Measurements from ENCODE around the gene GRK6. TPM values are rescaled to one million over a fixed set of nuclear protein-coding genes. Genes with fewer than 3 reads are reported as not detected.

Gene GRK6
- polyA plus RNA-seq, 4 donors, result 17.0 to 29.5 (median 24.4) TPM

DNA sequence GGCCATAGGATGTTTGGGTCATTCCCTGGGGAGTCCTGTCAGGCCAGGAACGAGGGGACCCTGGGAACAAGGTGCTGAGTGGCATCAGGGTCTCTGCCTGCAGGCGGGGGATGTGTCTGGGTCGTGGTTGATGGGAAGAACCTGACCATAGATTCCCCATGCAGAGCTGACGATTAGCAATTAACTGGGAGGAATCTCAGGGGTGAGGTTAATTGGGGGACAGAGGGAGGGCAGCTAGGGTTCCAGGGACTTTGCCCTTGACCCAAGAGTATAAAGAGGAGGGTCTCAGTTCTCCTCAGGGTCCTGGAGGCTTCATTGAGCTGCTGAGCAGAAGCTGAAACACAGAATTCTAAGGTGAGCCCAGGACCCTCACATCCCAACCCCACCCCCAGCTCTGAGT lies 42.3 kb upstream of the GRK6 start, which contains the start of gene SLC34A1:
TSS of gene SLC34A1 (plus strand) at position 301 of the 400 bp plus-strand sequence. CDS start 1,308 bp downstream, outside the sequence.
- FAIRE-seq (no peak), DNase-seq (no peak)
- Histone ChIP-seq H3K4me1 (ENCODE audit: control insufficient read depth in 3 of 3, insufficient read depth in 2 of 3, low read depth in 1 of 3, low read length in 2 of 3) (no peaks in the 10 kb centered on the region), H3K9me3 (ENCODE audit: control insufficient read depth in 2 of 2, insufficient read depth in 1 of 2, low read depth in 1 of 2, low read length in 1 of 2) (no peaks in the 10 kb centered on the region), H3K27ac (ENCODE audit: low read depth in 1 of 3, low read length in 2 of 3) (no peak within 1 kb of the TSS), H3K27me3 (ENCODE audit: control insufficient read depth in 3 of 3, insufficient read depth in 3 of 3, low read length in 3 of 3) (peaks cover 0 to 4% (median 0%) of the 10 kb centered on the region in 3 donors), H3K36me3 (ENCODE audit: control insufficient read depth in 3 of 3, insufficient read depth in 2 of 3, low read depth in 1 of 3, low read length in 3 of 3) (no peaks in the 10 kb centered on the region), H3K4me3 (ENCODE audit: low read depth in 1 of 3, low read length in 3 of 3) (no peak within 1 kb of the TSS)
- 52 to 60% (median 56%) methylated on average over 4 of the region's 4 CpGs for WGBS, 3 donors

DNA sequence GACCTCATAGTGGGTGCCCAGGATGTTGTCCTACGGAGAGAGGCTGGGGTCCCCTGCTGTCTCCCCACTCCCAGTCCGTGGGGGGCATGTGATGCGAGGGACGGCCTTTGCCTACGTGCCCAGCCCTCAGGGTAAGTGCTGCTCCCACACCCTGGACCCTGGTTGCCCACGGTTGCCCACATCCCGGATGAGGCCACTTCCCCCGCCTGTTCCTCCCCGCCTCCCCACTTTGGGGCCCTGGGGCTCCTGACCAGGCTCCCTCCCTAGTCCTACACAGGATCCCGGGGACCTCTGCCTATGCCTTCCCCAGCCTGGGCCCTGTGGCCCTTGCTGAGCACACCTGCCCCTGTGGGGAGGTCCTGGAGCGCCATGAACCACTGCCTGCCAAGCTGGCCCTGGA lies 40.8 kb upstream of the GRK6 start:
- DNase-seq (no peak), FAIRE-seq (no peak)
- 70 to 72% (median 70%) methylated on average over 5 to 11 of the region's 11 CpGs for WGBS, 3 donors
- Histone ChIP-seq H3K27ac (ENCODE audit: low read depth in 1 of 3, low read length in 2 of 3) (no peak overlapping the region), H3K4me1 (ENCODE audit: control insufficient read depth in 3 of 3, insufficient read depth in 2 of 3, low read depth in 1 of 3, low read length in 2 of 3) (no peaks in the 10 kb centered on the region), H3K9me3 (ENCODE audit: control insufficient read depth in 2 of 2, insufficient read depth in 1 of 2, low read depth in 1 of 2, low read length in 1 of 2) (no peaks in the 10 kb centered on the region), H3K36me3 (ENCODE audit: control insufficient read depth in 3 of 3, insufficient read depth in 2 of 3, low read depth in 1 of 3, low read length in 3 of 3) (no peaks in the 10 kb centered on the region), H3K4me3 (ENCODE audit: low read depth in 1 of 3, low read length in 3 of 3) (no peak overlapping the region), H3K27me3 (ENCODE audit: control insufficient read depth in 3 of 3, insufficient read depth in 3 of 3, low read length in 3 of 3) (peaks cover 0 to 4% (median 0%) of the 10 kb centered on the region in 3 donors)

DNA sequence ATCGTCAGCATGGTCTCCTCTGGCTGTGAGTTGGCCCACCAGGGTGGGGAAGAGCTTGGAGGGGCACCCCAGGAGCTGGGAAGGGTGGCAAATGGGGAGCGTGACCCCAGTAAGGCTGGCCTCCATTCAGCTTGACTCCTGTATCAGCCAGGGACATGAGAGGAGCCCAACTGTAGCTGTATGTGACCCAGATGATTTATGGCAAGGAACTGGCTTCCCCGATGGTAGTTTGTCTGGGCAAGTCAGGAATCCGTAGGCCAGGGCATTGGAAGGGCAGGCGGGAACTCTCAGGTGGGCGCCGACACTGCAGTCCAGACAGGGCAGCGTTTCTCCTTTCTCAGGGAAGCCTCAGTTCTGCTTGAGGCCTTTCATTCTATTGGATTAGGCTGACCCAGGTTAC lies 39.9 kb upstream of the GRK6 start:
- Histone ChIP-seq H3K27ac (ENCODE audit: low read depth in 1 of 3, low read length in 2 of 3) (no peak overlapping the region), H3K36me3 (ENCODE audit: control insufficient read depth in 3 of 3, insufficient read depth in 2 of 3, low read depth in 1 of 3, low read length in 3 of 3) (no peaks in the 10 kb centered on the region), H3K9me3 (ENCODE audit: control insufficient read depth in 2 of 2, insufficient read depth in 1 of 2, low read depth in 1 of 2, low read length in 1 of 2) (no peaks in the 10 kb centered on the region), H3K4me3 (ENCODE audit: low read depth in 1 of 3, low read length in 3 of 3) (no peak overlapping the region), H3K27me3 (ENCODE audit: control insufficient read depth in 3 of 3, insufficient read depth in 3 of 3, low read length in 3 of 3) (peaks cover 0 to 4% (median 0%) of the 10 kb centered on the region in 3 donors), H3K4me1 (ENCODE audit: control insufficient read depth in 3 of 3, insufficient read depth in 2 of 3, low read depth in 1 of 3, low read length in 2 of 3) (no peaks in the 10 kb centered on the region)
- DNase-seq (no peak), FAIRE-seq (no peak)
- WGBS, 3 donors, result 81 to 87% (median 85%) methylated on average over 8 of the region's 8 CpGs

DNA sequence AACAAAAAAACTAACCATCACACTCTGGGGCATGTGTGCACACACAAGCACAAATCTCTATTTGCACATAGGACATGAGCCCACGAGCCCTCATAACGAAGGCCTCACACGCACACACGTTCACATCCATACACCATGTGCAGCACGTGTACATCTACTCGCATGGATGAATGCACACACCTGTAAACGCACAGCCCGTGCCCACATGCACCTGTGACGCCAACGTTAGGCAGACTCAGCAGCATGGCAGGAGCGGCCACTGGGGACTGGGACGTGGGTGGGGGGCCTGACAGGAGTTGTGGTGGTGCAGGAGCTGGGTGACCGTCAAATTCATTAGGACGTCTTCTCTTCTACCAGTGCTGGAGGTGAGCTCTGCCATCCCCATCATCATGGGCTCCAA lies 39.1 kb upstream of the GRK6 start:
- Histone ChIP-seq H3K36me3 (ENCODE audit: control insufficient read depth in 3 of 3, insufficient read depth in 2 of 3, low read depth in 1 of 3, low read length in 3 of 3) (no peaks in the 10 kb centered on the region), H3K4me1 (ENCODE audit: control insufficient read depth in 3 of 3, insufficient read depth in 2 of 3, low read depth in 1 of 3, low read length in 2 of 3) (no peaks in the 10 kb centered on the region), H3K27me3 (ENCODE audit: control insufficient read depth in 3 of 3, insufficient read depth in 3 of 3, low read length in 3 of 3) (peaks cover 0 to 2% (median 0%) of the 10 kb centered on the region in 3 donors), H3K27ac (ENCODE audit: low read depth in 1 of 3, low read length in 2 of 3) (no peak overlapping the region), H3K4me3 (ENCODE audit: low read depth in 1 of 3, low read length in 3 of 3) (no peak overlapping the region), H3K9me3 (ENCODE audit: control insufficient read depth in 2 of 2, insufficient read depth in 1 of 2, low read depth in 1 of 2, low read length in 1 of 2) (no peaks in the 10 kb centered on the region)
- no peak for DNase-seq
- 83 to 86% (median 83%) methylated on average over 14 of the region's 14 CpGs for WGBS, 3 donors
- FAIRE-seq, result no peak

DNA sequence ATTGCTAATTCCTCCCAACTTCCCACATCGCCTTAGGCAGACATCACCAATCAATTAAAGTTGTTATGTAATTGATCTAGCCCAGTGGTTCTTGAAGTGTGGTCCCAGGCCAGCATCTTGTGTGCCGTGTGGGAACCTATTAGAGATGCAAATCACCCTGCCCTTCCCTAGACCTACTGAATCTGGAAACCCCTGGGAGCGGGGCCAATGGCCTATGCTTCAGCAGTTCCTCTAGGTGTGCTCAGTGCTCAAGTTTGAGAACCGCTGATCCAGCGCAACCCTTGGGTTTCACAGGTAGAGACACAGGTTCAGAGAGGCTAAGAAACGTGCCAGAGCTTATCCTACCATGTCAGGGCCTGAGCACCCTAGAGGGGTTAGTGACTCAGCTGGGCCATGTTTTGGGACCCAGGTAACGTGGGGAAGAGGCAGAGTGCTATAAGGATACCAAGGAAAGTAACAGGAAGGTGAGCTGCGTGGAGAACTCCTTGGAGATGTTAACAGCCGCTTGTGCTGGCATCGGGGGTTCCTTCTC lies 37.9 kb upstream of the GRK6 start:
- Histone ChIP-seq H3K4me3 (ENCODE audit: low read depth in 1 of 3, low read length in 3 of 3) (no peak overlapping the region), H3K27ac (ENCODE audit: low read depth in 1 of 3, low read length in 2 of 3) (peak overlapping the region in 2 of 3 donors; percentile 23 to 55), H3K9me3 (ENCODE audit: control insufficient read depth in 2 of 2, insufficient read depth in 1 of 2, low read depth in 1 of 2, low read length in 1 of 2) (no peaks in the 10 kb centered on the region), H3K4me1 (ENCODE audit: control insufficient read depth in 3 of 3, insufficient read depth in 2 of 3, low read depth in 1 of 3, low read length in 2 of 3) (no peaks in the 10 kb centered on the region), H3K36me3 (ENCODE audit: control insufficient read depth in 3 of 3, insufficient read depth in 2 of 3, low read depth in 1 of 3, low read length in 3 of 3) (no peaks in the 10 kb centered on the region), H3K27me3 (ENCODE audit: control insufficient read depth in 3 of 3, insufficient read depth in 3 of 3, low read length in 3 of 3) (no peaks in the 10 kb centered on the region)
- no peak for FAIRE-seq
- WGBS, 3 donors, result 88 to 92% (median 90%) methylated on average over 10 of the region's 10 CpGs
- DNase-seq, result no peak

DNA sequence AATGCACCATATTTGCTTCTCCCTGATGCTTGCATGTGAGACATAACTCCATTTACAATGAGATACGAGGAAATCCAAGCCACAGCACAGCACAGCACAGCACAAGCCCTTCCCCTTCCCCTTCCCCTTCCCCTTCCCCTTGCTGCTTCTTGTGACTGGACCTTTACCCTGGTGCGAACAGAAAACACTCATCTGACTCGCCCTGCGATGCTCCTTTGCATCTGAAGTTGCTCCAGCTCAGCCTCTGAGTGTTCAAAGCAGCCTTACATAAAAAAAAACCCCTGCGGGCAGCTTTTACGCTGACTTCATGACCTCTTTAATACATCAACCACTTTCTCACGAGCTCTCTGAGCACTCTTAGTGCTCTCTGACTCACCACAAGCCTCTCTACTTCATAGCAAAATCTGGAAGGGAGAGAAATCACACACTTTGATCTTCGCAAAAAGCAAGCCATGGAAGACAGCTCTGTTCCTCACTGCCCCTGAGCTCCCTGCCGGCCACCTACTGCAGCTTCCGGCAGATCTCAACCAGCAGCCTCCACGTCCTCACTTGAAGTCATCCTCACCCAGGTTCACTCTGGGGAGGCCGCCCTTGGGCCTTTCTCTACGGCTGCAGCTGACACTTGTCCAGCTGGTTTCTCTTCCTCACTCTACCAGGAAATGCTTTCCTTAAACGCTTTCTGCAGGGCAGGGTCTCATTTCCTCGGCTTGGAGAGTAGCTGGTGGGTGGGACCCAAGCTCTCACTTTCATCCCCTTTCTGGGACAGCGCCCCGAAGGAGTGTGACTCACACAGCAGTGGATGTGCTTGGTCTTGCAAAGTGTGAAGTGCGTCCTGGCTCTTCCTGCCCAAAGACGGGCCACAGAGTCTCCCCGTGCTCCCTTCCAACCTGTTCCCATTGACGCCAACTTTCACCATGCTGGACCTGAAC lies 37.0 kb upstream of the GRK6 start:
- Histone ChIP-seq H3K27me3 (ENCODE audit: control insufficient read depth in 3 of 3, insufficient read depth in 3 of 3, low read length in 3 of 3) (peaks cover 0 to 8% (median 0%) of the 10 kb centered on the region in 3 donors), H3K4me1 (ENCODE audit: control insufficient read depth in 3 of 3, insufficient read depth in 2 of 3, low read depth in 1 of 3, low read length in 2 of 3) (no peaks in the 10 kb centered on the region), H3K27ac (ENCODE audit: low read depth in 1 of 3, low read length in 2 of 3) (peak overlapping the region in 2 of 3 donors; percentile 23 to 55), H3K36me3 (ENCODE audit: control insufficient read depth in 3 of 3, insufficient read depth in 2 of 3, low read depth in 1 of 3, low read length in 3 of 3) (no peaks in the 10 kb centered on the region), H3K9me3 (ENCODE audit: control insufficient read depth in 2 of 2, insufficient read depth in 1 of 2, low read depth in 1 of 2, low read length in 1 of 2) (no peaks in the 10 kb centered on the region), H3K4me3 (ENCODE audit: low read depth in 1 of 3, low read length in 3 of 3) (no peak overlapping the region)
- no peak for FAIRE-seq
- peak; percentile 31 to 51 for DNase-seq
- 25 to 35% (median 31%) methylated on average over 21 of the region's 21 CpGs for WGBS, 3 donors

DNA sequence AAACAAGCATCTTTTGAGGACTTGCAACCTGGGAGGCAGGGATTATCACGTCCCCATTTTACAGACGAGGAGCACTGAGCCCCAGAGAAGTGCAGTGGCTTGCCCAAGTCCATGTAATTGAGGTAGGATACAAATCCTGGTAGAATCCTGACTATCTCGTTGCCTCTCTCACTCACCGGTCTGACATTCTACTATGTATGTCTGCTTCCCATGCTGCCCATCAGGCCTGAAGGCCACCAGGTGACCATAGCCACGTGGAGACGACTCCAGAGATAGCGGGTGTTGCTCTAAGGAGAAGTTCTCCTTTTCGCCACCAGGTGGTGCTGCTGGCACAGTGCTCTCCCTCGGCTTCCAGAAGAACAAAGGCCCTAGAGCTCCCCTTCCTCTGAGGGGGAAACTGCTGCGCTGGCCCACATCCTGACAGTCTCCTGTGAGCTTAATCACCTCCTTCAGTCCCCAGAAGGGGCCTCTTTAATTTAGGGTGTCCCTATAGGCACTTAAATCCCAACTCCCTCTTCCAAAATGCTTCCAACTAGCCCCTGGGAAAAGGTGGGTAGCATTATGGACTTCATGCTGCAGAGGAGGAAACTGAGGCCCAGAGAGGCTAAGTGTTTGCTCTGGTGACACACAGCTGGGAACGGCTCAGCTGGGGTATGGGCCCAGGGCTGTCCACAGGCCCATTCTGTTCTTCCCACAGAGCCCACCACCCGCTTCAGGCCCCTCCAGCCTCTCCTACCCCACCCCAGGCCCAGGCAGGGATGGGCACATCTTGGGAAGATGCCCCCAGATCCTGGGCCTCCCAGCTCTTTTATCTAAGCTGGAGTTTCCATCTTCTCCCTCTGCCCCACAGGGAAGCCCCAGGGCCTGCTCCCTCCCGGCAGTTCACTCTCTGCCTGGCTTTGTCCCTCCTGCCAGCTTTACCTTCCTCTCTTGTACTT lies 35.8 kb upstream of the GRK6 start:
- Histone ChIP-seq H3K4me3 (ENCODE audit: low read depth in 1 of 3, low read length in 3 of 3) (no peak overlapping the region), H3K27me3 (ENCODE audit: control insufficient read depth in 3 of 3, insufficient read depth in 3 of 3, low read length in 3 of 3) (peaks cover 0 to 11% (median 0%) of the 10 kb centered on the region in 3 donors), H3K9me3 (ENCODE audit: control insufficient read depth in 2 of 2, insufficient read depth in 1 of 2, low read depth in 1 of 2, low read length in 1 of 2) (no peaks in the 10 kb centered on the region), H3K27ac (ENCODE audit: low read depth in 1 of 3, low read length in 2 of 3) (no peak overlapping the region), H3K4me1 (ENCODE audit: control insufficient read depth in 3 of 3, insufficient read depth in 2 of 3, low read depth in 1 of 3, low read length in 2 of 3) (no peaks in the 10 kb centered on the region), H3K36me3 (ENCODE audit: control insufficient read depth in 3 of 3, insufficient read depth in 2 of 3, low read depth in 1 of 3, low read length in 3 of 3) (no peaks in the 10 kb centered on the region)
- WGBS, 3 donors, result 20 to 26% (median 22%) methylated on average over 13 of the region's 13 CpGs
- FAIRE-seq (no peak), DNase-seq (peak; percentile 85 to 92)

DNA sequence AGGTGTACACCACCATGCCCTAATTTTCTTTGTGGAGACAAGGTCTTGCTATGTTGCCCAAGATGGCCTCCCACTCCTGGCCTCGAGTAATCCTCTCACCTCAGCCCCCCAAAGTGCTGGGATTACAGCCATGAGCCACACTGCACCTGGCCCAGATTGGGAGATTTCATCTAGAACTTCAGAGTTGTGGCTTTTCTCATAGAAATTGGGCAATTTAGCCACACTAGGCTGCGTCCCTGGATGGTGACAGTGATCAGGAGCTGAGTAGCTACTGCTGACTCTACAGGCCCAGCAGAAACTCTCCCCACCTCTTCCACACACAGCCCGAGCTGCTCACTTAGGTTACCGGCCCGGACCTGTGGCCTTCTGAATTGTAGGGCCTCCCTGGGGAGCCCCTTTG lies 33.7 kb upstream of the GRK6 start:
- Histone ChIP-seq H3K27ac (ENCODE audit: low read depth in 1 of 3, low read length in 2 of 3) (no peak overlapping the region), H3K27me3 (ENCODE audit: control insufficient read depth in 3 of 3, insufficient read depth in 3 of 3, low read length in 3 of 3) (peaks cover 0 to 15% (median 0%) of the 10 kb centered on the region in 3 donors), H3K36me3 (ENCODE audit: control insufficient read depth in 3 of 3, insufficient read depth in 2 of 3, low read depth in 1 of 3, low read length in 3 of 3) (no peaks in the 10 kb centered on the region), H3K9me3 (ENCODE audit: control insufficient read depth in 2 of 2, insufficient read depth in 1 of 2, low read depth in 1 of 2, low read length in 1 of 2) (no peaks in the 10 kb centered on the region), H3K4me1 (ENCODE audit: control insufficient read depth in 3 of 3, insufficient read depth in 2 of 3, low read depth in 1 of 3, low read length in 2 of 3) (no peaks in the 10 kb centered on the region), H3K4me3 (ENCODE audit: low read depth in 1 of 3, low read length in 3 of 3) (no peak overlapping the region)
- DNase-seq (no peak), FAIRE-seq (no peak)
- WGBS, 3 donors, result 83 to 91% (median 84%) methylated on average over 5 of the region's 5 CpGs
